SIG-M5 treated with dmso at 0.1 percent for 504 hours (cell line): ENCODE results near the gene ZNF581.

Experiments
- DNase-seq: peaks from one replicate; lab custom pipeline; 2025; ENCODE audit not compliant: unreplicated experiment; lab: John Stamatoyannopoulos, UW

The ZNF581 gene

GRCh38 chr19:55677572-55678028 is 34.2 kb downstream of the ZNF581 start:
- DNase-seq, result no peak

- peak; percentile 91 for DNase-seq
Observed at GRCh38 chr19:55678121-55678671, 34.7 kb downstream of the ZNF581 start.

GRCh38 chr19:55679343-55680257 is 36.2 kb downstream of the ZNF581 start:
- DNase-seq, result no peak

GRCh38 chr19:55680339-55681130 is 37.1 kb downstream of the ZNF581 start:
- DNase-seq, result no peak

- DNase-seq, result no peak
Observed at GRCh38 chr19:55681131-55682092, 38.0 kb downstream of the ZNF581 start.

- no peak for DNase-seq
Observed at GRCh38 chr19:55683449-55684261, 40.2 kb downstream of the ZNF581 start.

GRCh38 chr19:55684946-55685681 is 41.7 kb downstream of the ZNF581 start:
- DNase-seq, result no peak

- no peak for DNase-seq
Observed at GRCh38 chr19:55685776-55686175, 42.3 kb downstream of the ZNF581 start.

- no peak for DNase-seq
Observed at GRCh38 chr19:55686311-55687050, 43.0 kb downstream of the ZNF581 start.

GRCh38 chr19:55687281-55688201 is 44.1 kb downstream of the ZNF581 start:
- no peak for DNase-seq

- no peak for DNase-seq
Observed at GRCh38 chr19:55688422-55689218, 45.2 kb downstream of the ZNF581 start.

GRCh38 chr19:55689411-55690108 is 46.1 kb downstream of the ZNF581 start:
- DNase-seq, result no peak

- no peak for DNase-seq
Observed at GRCh38 chr19:55690109-55690768, 46.8 kb downstream of the ZNF581 start.

GRCh38 chr19:55690769-55691545 is 47.5 kb downstream of the ZNF581 start:
- DNase-seq, result no peak
